Keratinocyte (primary cell): ENCODE results near the gene DUSP16. TPM values are rescaled to one million over a fixed set of nuclear protein-coding genes. Genes with fewer than 3 reads are reported as not detected.
A peak's percentile ranks its signal among the peaks of the same experiment; 100 is the strongest.

Experiments used
- DNase-seq: peaks from one replicate; pipeline ENCODE4 v3.0.0-alpha.2; 2011; ENCODE audit warnings: low read depth, missing footprints, low spot score
- FAIRE-seq: peaks from 2 replicates; lab custom pipeline; 2011; peaks lifted over from hg19 to GRCh38; lab: Jason Lieb, UNC
- H2AFZ ChIP-seq: 2 replicates; pipeline ENCODE4 v1.6.0; 2012; ENCODE audit warnings: low read length, control low read depth, inconsistent platforms; ENCODE audit not compliant: control insufficient read depth
- H3K27ac ChIP-seq: 2 replicates; pipeline ENCODE4 v1.5.1; 2011; ENCODE audit warnings: low read length; ENCODE audit not compliant: control insufficient read depth, insufficient read depth
- H3K27me3 ChIP-seq: 3 replicates; pipeline ENCODE4 v1.6.0; 2011; ENCODE audit warnings: low read length; ENCODE audit not compliant: control insufficient read depth, insufficient read depth; ENCODE audit errors: extremely low read depth
- H3K36me3 ChIP-seq, 2 experiments: 2 replicates in 1 of 2; 3 replicates in 1 of 2; pipeline ENCODE4 v1.5.1; 2011; ENCODE audit warnings: low read length in 2 of 2, mild to moderate bottlenecking in 1 of 2; ENCODE audit not compliant: control insufficient read depth in 2 of 2, insufficient read depth in 2 of 2; ENCODE audit errors: extremely low read depth in 1 of 2
- H3K4me1 ChIP-seq: 3 replicates; pipeline ENCODE4 v1.5.1; 2011; ENCODE audit warnings: low read length; ENCODE audit not compliant: control insufficient read depth, insufficient read depth; ENCODE audit errors: extremely low read depth
- H3K4me2 ChIP-seq: 3 replicates; pipeline ENCODE4 v1.6.0; 2011; ENCODE audit warnings: low read depth, low read length; ENCODE audit not compliant: control insufficient read depth, insufficient read depth; ENCODE audit errors: extremely low read depth
- H3K4me3 ChIP-seq, 3 experiments: fragments of 200-600 bp in 1 of 3; sonication (generic) in 1 of 3; 2 replicates in 2 of 3; 3 replicates in 1 of 3; pipeline ENCODE4 v1.5.1; 2011 to 2016; ENCODE audit warnings: low read length in 3 of 3, mild to moderate bottlenecking in 3 of 3, control low read depth in 2 of 3, inconsistent platforms in 1 of 3, low read depth in 1 of 3, mixed read lengths in 1 of 3, mixed run types in 1 of 3, moderate library complexity in 1 of 3; ENCODE audit not compliant: control insufficient read depth in 2 of 3, insufficient read depth in 2 of 3; ENCODE audit errors: extremely low read depth in 1 of 3
- H3K79me2 ChIP-seq: 2 replicates; pipeline ENCODE4 v1.6.0; 2012; ENCODE audit warnings: low read length; ENCODE audit not compliant: control insufficient read depth, insufficient read depth
- H3K9ac ChIP-seq: 3 replicates; pipeline ENCODE4 v1.6.0; 2011; ENCODE audit warnings: low read length; ENCODE audit not compliant: control insufficient read depth, insufficient read depth; ENCODE audit errors: extremely low read depth
- H3K9me1 ChIP-seq: 3 replicates; pipeline ENCODE4 v1.6.0; 2011; ENCODE audit warnings: low read length; ENCODE audit not compliant: control insufficient read depth, insufficient read depth; ENCODE audit errors: extremely low read depth
- H3K9me3 ChIP-seq: 2 replicates; pipeline ENCODE4 v1.5.1; 2012; ENCODE audit warnings: low read depth, low read length; ENCODE audit not compliant: control insufficient read depth
- H4K20me1 ChIP-seq: 3 replicates; pipeline ENCODE4 v1.6.0; 2011; ENCODE audit warnings: low read length; ENCODE audit not compliant: control insufficient read depth, insufficient read depth; ENCODE audit errors: extremely low read depth
- EZH2 ChIP-seq: IDR thresholded peaks from one replicate; pipeline ENCODE4 v1.6.1; 2012; ENCODE audit warnings: inconsistent platforms, mild to moderate bottlenecking, low read length, moderate library complexity
- dilution Hi-C: fragments of 300-500 bp; cut with MboI; formaldehyde crosslinking; loops from one replicate; pipeline ENCODE4 v1.7.0; 2020; ENCODE audit warnings: low sequenced_read_pairs; ENCODE audit not compliant: extremely low pct_ligation_motif_present
- polyA plus RNA-seq, 5 experiments: library from polyadenylated mRNA; depleted of rRNA in 3 of 5; stranded (reverse) in 3 of 5; stranded (forward) in 1 of 5; unstranded in 1 of 5; fragments of >200 nt; gene quantifications; 1 replicate in 1 of 5; 2 replicates in 3 of 5; 3 replicates in 1 of 5; pipeline versions ENCODE4 v1.2.1 to v1.2.3, GENCODE V29; 2011 to 2012; ENCODE audit warnings: missing spikeins in 2 of 5, low read depth in 1 of 5, low replicate concordance in 1 of 5
- TF ChIP-seq, protein P1 (sequence below), 3 experiments: IDR thresholded peaks in 1 of 3; conservative IDR thresholded peaks in 1 of 3; optimal IDR thresholded peaks in 1 of 3; 2 replicates in 2 of 3; 3 replicates in 1 of 3; pipeline versions ENCODE3 to v1.5.1; 2011; ENCODE audit warnings: low read length in 3 of 3, mild to moderate bottlenecking in 3 of 3, moderate library complexity in 2 of 3, control low read depth in 1 of 3, inconsistent platforms in 1 of 3; ENCODE audit not compliant: insufficient read depth in 2 of 3; ENCODE audit errors: extremely low read depth in 1 of 3

Gene DUSP16
- polyA plus RNA-seq, 1 donor (not counting 4 experiments of a cell fraction or from before 2014, with no cell fraction given), result 9.3 TPM

GRCh38 chr12:12562016-12562483, 613 bp downstream of the DUSP16 start:
- Histone ChIP-seq H3K4me3 (peak overlapping the region; percentile 74 to 79 (median 78)), H3K27ac (peak overlapping the region; percentile 95), H3K4me1 (peaks cover 19% of the 10 kb centered on the region), H2AFZ (peak overlapping the region; percentile 20), H3K36me3 (peaks cover 0 to 2% of the 10 kb centered on the region in 2 experiments), H3K27me3 (no peaks in the 10 kb centered on the region), H3K9me1 (no peaks in the 10 kb centered on the region), H4K20me1 (no peaks in the 10 kb centered on the region), H3K4me2 (peak overlapping the region; percentile 32), H3K9me3 (no peaks in the 10 kb centered on the region), H3K9ac (peak overlapping the region; percentile 100), H3K79me2 (peaks cover 24% of the 10 kb centered on the region)
- DNase-seq, result no peak
- TF ChIP-seq, protein P1, sequence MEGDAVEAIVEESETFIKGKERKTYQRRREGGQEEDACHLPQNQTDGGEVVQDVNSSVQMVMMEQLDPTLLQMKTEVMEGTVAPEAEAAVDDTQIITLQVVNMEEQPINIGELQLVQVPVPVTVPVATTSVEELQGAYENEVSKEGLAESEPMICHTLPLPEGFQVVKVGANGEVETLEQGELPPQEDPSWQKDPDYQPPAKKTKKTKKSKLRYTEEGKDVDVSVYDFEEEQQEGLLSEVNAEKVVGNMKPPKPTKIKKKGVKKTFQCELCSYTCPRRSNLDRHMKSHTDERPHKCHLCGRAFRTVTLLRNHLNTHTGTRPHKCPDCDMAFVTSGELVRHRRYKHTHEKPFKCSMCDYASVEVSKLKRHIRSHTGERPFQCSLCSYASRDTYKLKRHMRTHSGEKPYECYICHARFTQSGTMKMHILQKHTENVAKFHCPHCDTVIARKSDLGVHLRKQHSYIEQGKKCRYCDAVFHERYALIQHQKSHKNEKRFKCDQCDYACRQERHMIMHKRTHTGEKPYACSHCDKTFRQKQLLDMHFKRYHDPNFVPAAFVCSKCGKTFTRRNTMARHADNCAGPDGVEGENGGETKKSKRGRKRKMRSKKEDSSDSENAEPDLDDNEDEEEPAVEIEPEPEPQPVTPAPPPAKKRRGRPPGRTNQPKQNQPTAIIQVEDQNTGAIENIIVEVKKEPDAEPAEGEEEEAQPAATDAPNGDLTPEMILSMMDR (optimal IDR thresholded peaks at IDR 0.05 in 1 of 3, IDR thresholded peaks at IDR 0.05 in 1 of 3, conservative IDR thresholded peaks at IDR 0.05 in 1 of 3; ENCODE audit: extremely low read depth in 1 of 3, insufficient read depth in 2 of 3, low read length in 3 of 3), result no peak
- no peak for TF ChIP-seq EZH2
- FAIRE-seq, result no peak
- dilution Hi-C loops, result no loop called here

- H3K27ac ChIP-seq, result peak overlapping the region; percentile 95
- H4K20me1 ChIP-seq, result no peaks in the 10 kb centered on the region
- H2AFZ ChIP-seq, result peak overlapping the region; percentile 64
- peaks cover 0 to 2% of the 10 kb centered on the region in 2 experiments for H3K36me3 ChIP-seq
- peak overlapping the region; percentile 100 for H3K9ac ChIP-seq
- no peaks in the 10 kb centered on the region for H3K9me3 ChIP-seq
- peaks cover 28% of the 10 kb centered on the region for H3K79me2 ChIP-seq
- H3K4me1 ChIP-seq, result peaks cover 19% of the 10 kb centered on the region
- FAIRE-seq (no peak), DNase-seq (no peak)
- H3K4me3 ChIP-seq, result peak overlapping the region; percentile 74 to 79 (median 78)
- H3K27me3 ChIP-seq, result no peaks in the 10 kb centered on the region
- H3K4me2 ChIP-seq, result peak overlapping the region; percentile 97
- TF ChIP-seq, protein P1 (optimal IDR thresholded peaks at IDR 0.05 in 1 of 3, IDR thresholded peaks at IDR 0.05 in 1 of 3, conservative IDR thresholded peaks at IDR 0.05 in 1 of 3; ENCODE audit: extremely low read depth in 1 of 3, insufficient read depth in 2 of 3, low read length in 3 of 3), result no peak
- no peak for TF ChIP-seq EZH2
- H3K9me1 ChIP-seq, result no peaks in the 10 kb centered on the region
- dilution Hi-C loops, result no loop called here
Observed at GRCh38 chr12:12561371-12562015, 1.2 kb downstream of the DUSP16 start.
